ENCODE data around the gene PTH1R. TPM values are rescaled to one million over a fixed set of nuclear protein-coding genes. Genes with fewer than 3 reads are reported as not detected.

PTH1R gene
- total RNA-seq, 2 experiments from 2014 or later: not detected

DNA sequence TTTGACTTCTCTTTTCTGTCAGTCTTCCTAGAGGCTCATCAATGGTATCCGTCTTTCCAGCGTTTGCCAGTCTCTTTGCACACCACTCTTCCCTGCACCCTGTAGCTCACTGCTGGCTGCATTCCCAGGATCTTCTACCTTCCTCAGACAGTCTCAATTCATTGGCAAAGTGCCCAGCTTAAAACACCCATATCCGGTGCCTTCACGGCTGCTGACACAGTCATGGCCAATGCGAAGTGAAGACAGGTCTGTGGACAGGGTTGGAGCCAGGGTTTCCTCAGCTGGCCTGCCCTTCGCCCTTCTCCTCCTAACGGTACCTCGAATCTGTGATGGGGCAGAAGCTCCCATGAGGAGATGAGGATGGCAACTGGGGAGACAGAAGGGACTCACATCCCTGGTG lies 36.1 kb downstream of the PTH1R start:
- DNase-seq: no peak
- Mint-ChIP-seq H3K4me3 (no peak overlapping the region), H3K9me3 (no peaks in the 10 kb centered on the region), H3K36me3 (peaks cover 16% of the 10 kb centered on the region), H3K4me1 (ENCODE audit: low read depth) (peaks cover 32% of the 10 kb centered on the region), H3K27ac (no peak overlapping the region), H3K27me3 (no peaks in the 10 kb centered on the region)
- ChIA-PET CTCF (interaction anchor here (0.6 to 1.7 kb wide), 10 partner anchors 9 to 400 kb away, joined by 3 to 5 read pairs (median 4); no protein-coding TSS in a partner anchor), POLR2A (interaction anchor here (1.1 kb wide), 1 partner anchor 9 kb away, joined by 3 read pairs; no protein-coding TSS in a partner anchor)
- intact Hi-C loops (cut with micrococcal nuclease): no loop called here

DNA sequence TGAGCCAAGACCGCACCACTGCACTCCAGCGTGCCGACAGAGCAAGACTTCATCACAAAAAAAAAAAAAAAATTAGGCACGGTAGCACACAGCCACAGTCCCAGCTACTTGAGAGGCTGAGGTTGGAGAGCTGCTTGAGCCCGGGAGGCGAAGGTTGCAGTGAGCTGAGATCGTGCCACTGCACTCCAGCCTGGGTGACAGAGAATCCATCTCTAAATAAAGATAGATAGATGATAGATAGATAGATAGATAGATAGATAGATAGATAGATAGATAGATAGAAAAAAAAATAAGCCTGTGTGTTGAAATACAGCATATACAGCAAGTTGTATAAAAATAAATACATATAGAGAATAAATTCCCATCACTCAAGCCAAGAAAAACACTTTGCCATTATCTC lies 37.3 kb downstream of the PTH1R start:
- no peak for DNase-seq
- ChIA-PET POLR2A (interaction anchor here (1.7 kb wide), 1 partner anchor 33 kb away, joined by 7 read pairs; no protein-coding TSS in a partner anchor), CTCF (interaction anchor here (0.7 to 1.6 kb wide), 5 partner anchors 20 to 103 kb away, joined by 3 to 7 read pairs (median 3); no protein-coding TSS in a partner anchor)
- intact Hi-C loops (cut with micrococcal nuclease): no loop called here
- Mint-ChIP-seq H3K36me3 (peaks cover 25% of the 10 kb centered on the region), H3K9me3 (no peaks in the 10 kb centered on the region), H3K27ac (no peak overlapping the region), H3K4me3 (no peak overlapping the region), H3K4me1 (ENCODE audit: low read depth) (peaks cover 25% of the 10 kb centered on the region), H3K27me3 (no peaks in the 10 kb centered on the region)

DNA sequence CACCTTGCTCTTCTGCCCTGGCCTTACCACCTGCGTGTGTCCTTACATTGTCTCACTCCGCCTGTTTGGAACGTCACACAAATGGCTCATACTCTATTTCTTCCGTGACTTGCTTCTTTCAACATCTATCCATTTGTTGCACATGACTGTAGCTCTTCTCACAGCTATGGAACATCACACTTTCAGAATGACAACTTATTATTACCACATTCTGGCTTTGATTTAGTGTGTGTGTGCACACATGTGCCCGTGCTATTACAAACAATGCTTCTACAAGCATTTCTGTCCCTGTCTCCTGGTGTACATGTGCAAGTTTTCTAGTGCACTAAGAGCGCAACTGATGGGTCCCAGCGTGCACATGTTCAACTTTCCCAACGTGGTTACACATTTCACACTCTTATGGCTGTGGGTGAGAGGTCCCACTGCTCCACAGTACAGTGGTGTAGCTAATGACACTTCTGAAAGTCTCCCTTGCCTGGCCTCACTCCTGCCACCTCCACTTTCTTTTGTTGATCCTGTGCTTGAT lies 37.8 kb downstream of the PTH1R start:
- DNase-seq: peak; percentile 34
- ChIA-PET CTCF (interaction anchor here (0.9 to 1.6 kb wide), 5 partner anchors 20 to 210 kb away, joined by 3 to 7 read pairs (median 3); no protein-coding TSS in a partner anchor), POLR2A (interaction anchor here (0.6 to 1.7 kb wide), 3 partner anchors 32 to 464 kb away, joined by 3 to 7 read pairs (median 3); no protein-coding TSS in a partner anchor)
- intact Hi-C loops (cut with micrococcal nuclease): no loop called here
- Mint-ChIP-seq H3K27ac (no peak overlapping the region), H3K27me3 (no peaks in the 10 kb centered on the region), H3K4me1 (ENCODE audit: low read depth) (peaks cover 25% of the 10 kb centered on the region), H3K36me3 (peaks cover 30% of the 10 kb centered on the region), H3K9me3 (no peaks in the 10 kb centered on the region), H3K4me3 (no peak overlapping the region)

DNA sequence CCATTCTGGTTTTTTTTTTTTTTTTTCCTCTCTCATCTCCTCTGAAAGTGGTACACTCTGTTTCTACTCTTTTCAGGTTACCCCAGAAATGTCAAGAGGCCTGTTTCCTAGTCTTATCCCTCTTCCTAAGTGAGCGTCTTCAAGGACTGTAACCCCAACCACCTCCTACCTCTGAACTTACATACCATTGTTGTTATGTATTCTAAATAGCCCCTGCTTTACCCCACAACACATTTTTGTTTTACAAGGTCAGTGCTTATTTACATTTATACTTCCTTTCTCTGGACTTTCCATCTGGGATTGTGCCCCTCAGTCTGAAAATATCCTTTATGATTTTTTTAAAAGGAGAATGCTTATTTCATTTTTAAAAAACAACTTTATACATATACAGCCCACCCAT lies 38.8 kb downstream of the PTH1R start:
- H3K4me1 Mint-ChIP-seq (ENCODE audit: low read depth): peaks cover 25% of the 10 kb centered on the region
- no peaks in the 10 kb centered on the region for H3K9me3 Mint-ChIP-seq
- peaks cover 36% of the 10 kb centered on the region for H3K36me3 Mint-ChIP-seq
- no peak overlapping the region for H3K4me3 Mint-ChIP-seq
- no peak for DNase-seq
- no peaks in the 10 kb centered on the region for H3K27me3 Mint-ChIP-seq
- POLR2A ChIA-PET: no interaction called here
- intact Hi-C loops (cut with micrococcal nuclease): no loop called here
- CTCF ChIA-PET: interaction anchor here (1.1 to 1.6 kb wide), 3 partner anchors 21 to 211 kb away, joined by 3 read pairs; no protein-coding TSS in a partner anchor
- no peak overlapping the region for H3K27ac Mint-ChIP-seq

DNA sequence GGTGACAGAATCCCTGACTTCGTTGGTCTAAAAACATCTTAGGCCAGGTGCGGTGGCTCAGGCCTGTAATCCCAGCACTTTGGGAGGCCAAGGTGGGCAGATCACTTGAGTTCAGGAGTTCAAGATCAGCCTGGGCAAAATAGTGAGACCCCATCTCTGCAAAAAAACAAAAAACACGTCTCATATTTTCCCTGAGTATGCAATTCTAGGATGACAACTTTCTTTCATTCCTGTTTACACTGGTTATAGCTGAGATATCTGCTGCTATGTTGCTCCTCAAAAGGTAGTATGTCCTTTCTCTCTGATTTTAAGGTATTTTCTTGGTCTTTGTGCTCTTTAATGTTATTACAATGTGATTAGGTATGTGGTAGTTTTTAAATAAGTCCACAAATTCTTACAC lies 39.3 kb downstream of the PTH1R start:
- H3K36me3 Mint-ChIP-seq: peaks cover 38% of the 10 kb centered on the region
- no peak overlapping the region for H3K27ac Mint-ChIP-seq
- H3K27me3 Mint-ChIP-seq: no peaks in the 10 kb centered on the region

DNA sequence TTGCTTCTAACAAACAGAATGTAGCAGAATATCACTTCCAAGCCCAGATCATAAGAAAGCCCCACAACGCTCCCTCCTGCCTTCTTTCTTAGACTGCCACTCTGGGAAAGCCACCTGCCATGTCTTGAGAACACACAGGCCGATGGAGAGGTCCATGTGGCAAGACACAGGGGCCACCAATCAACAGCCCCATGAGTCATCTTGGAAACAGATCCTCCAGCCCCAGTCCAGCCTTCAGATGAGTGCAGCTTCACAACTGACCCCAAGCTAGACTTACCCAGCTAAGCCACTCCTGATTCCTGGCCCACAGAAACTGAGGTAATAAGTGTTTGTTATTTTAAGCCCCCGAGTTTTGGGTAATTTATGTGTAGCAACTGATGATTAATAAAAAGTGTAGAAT lies 39.7 kb downstream of the PTH1R start:
- Mint-ChIP-seq H3K9me3 (no peaks in the 10 kb centered on the region), H3K4me3 (no peak overlapping the region), H3K36me3 (peaks cover 38% of the 10 kb centered on the region), H3K4me1 (ENCODE audit: low read depth) (peaks cover 25% of the 10 kb centered on the region), H3K27me3 (no peaks in the 10 kb centered on the region), H3K27ac (no peak overlapping the region)
- POLR2A ChIA-PET: no interaction called here
- CTCF ChIA-PET: interaction anchor here (1.7 kb wide), 1 partner anchor 82 kb away, joined by 4 read pairs; no protein-coding TSS in a partner anchor
- DNase-seq: no peak
- intact Hi-C loops (cut with micrococcal nuclease): no loop called here

More for the DNA sequence above, 39.3 kb downstream of the PTH1R start:
- ChIA-PET POLR2A (no interaction called here), CTCF (no interaction called here)
- Mint-ChIP-seq H3K4me3 (no peak overlapping the region), H3K4me1 (ENCODE audit: low read depth) (peaks cover 25% of the 10 kb centered on the region), H3K9me3 (no peaks in the 10 kb centered on the region)
- intact Hi-C loops (cut with micrococcal nuclease): no loop called here
- no peak for DNase-seq

DNA sequence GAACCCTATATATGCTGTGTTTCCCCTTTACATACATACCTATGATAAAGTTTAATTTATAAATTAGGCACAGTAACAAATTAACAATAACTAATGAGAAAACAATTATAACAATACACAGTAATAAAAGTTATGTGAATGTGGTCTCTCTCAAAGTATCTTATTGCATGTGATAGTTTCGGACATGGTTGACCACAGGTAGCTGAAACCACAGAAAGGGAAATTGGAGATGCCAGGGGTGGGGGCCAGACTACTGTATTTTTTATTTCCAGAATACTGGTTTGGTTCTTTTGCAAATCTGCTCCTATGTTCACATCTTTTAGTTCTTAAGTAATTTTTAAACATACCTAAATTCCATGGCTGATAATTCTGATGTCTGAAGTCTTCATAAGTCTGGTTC lies 40.7 kb downstream of the PTH1R start:
- no peak overlapping the region for H3K4me3 Mint-ChIP-seq
- POLR2A ChIA-PET: no interaction called here
- intact Hi-C loops (cut with micrococcal nuclease): no loop called here
- no peaks in the 10 kb centered on the region for H3K9me3 Mint-ChIP-seq
- H3K4me1 Mint-ChIP-seq (ENCODE audit: low read depth): peaks cover 21% of the 10 kb centered on the region
- H3K27ac Mint-ChIP-seq: no peak overlapping the region
- H3K27me3 Mint-ChIP-seq: no peaks in the 10 kb centered on the region
- peaks cover 44% of the 10 kb centered on the region for H3K36me3 Mint-ChIP-seq
- DNase-seq: no peak
- CTCF ChIA-PET: interaction anchor here (0.9 to 2.7 kb wide), 5 partner anchors 9 to 213 kb away, joined by 3 to 10 read pairs (median 4); no protein-coding TSS in a partner anchor

DNA sequence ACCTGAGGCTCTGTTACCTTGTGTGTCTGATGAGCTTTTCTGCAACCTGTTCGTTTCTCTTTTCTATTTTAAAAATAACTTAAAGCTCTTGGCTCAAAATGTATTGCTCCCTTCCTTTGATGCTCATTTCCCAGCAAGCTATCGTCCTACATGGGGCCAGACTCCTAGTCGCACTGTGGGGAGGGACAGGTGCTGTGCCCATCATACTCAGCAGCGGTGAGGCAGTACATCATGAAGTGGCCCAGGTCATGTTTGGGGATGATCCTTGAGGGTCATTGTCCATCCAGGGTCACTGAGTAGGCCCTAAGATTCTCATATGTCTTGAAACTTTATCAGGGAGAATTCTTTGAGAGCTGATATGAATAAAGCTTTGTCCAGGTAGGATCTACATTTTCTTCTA lies 41.1 kb downstream of the PTH1R start:
- Mint-ChIP-seq H3K4me1 (ENCODE audit: low read depth) (peaks cover 19% of the 10 kb centered on the region), H3K27me3 (no peaks in the 10 kb centered on the region), H3K36me3 (peaks cover 47% of the 10 kb centered on the region), H3K9me3 (no peaks in the 10 kb centered on the region), H3K4me3 (no peak overlapping the region), H3K27ac (no peak overlapping the region)
- intact Hi-C loops (cut with micrococcal nuclease): no loop called here
- CTCF ChIA-PET: interaction anchor here (0.9 to 2.7 kb wide), 5 partner anchors 9 to 213 kb away, joined by 3 to 10 read pairs (median 4); no protein-coding TSS in a partner anchor
- DNase-seq: no peak
- POLR2A ChIA-PET: no interaction called here

DNA sequence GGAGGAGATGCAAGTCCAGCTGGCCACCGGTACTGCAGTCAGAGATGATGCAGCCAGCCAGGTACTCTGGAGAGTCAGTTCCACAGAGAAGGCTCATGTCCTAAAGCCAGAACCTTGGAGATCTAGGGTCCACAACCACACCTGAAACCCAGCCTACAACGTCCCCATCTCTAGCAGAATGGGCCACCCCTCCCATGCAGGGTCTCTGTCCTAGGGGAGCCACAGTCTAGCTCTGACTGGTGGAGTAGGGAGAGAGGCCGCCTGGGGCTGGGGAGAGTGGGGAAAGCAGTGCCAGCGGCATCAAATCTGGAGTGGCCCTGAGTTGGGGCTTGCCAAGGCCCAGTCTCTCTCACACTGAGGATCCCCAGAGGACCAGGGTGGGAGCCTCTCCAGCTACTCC lies 43.5 kb downstream of the PTH1R start:
- H3K36me3 Mint-ChIP-seq: peaks cover 54% of the 10 kb centered on the region
- ChIA-PET POLR2A (no interaction called here), CTCF (interaction anchor here (2.0 kb wide), 1 partner anchor 78 kb away, joined by 7 read pairs; no protein-coding TSS in a partner anchor)
- no peak overlapping the region for H3K27ac Mint-ChIP-seq
- H3K27me3 Mint-ChIP-seq: no peaks in the 10 kb centered on the region
- no peak overlapping the region for H3K4me3 Mint-ChIP-seq
- H3K4me1 Mint-ChIP-seq (ENCODE audit: low read depth): peaks cover 7% of the 10 kb centered on the region
- intact Hi-C loops (cut with micrococcal nuclease): loop anchor here (10.0 kb wide), 1 partner anchor 54 kb away; the partner anchor contains the start of genes CCDC12 and NBEAL2
- H3K9me3 Mint-ChIP-seq: no peaks in the 10 kb centered on the region
- DNase-seq: no peak

DNA sequence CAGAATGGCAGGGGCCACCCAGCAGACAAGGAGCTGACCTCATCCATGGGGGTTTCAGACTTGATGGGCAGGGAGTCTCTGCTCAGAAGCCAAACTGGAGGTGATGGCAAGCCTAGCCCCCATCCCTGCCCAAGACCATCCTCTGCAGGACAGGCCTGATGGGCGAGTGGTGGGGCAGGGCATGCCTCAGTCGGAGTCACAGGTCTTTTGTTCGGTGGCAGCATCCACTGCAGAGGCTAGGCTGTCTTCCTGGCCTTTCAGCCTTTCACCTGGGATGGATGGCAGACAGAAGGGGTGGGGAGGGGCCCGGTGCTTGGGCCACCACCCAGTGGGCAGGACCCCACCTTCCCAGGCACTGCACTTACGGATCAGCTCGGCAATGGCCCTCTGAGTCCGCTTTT lies 44.4 kb downstream of the PTH1R start:
- no peaks in the 10 kb centered on the region for H3K27me3 Mint-ChIP-seq
- H3K4me1 Mint-ChIP-seq (ENCODE audit: low read depth): peaks cover 11% of the 10 kb centered on the region
- H3K9me3 Mint-ChIP-seq: no peaks in the 10 kb centered on the region
- no peak overlapping the region for H3K27ac Mint-ChIP-seq
- ChIA-PET CTCF (interaction anchor here (0.7 to 2.0 kb wide), 2 partner anchors 12 to 77 kb away, joined by 3 to 7 read pairs; no protein-coding TSS in a partner anchor), POLR2A (no interaction called here)
- intact Hi-C loops (cut with micrococcal nuclease): loop anchor here (10.0 kb wide), 1 partner anchor 53 kb away; the partner anchor contains the start of genes CCDC12 and NBEAL2
- H3K4me3 Mint-ChIP-seq: no peak overlapping the region
- DNase-seq: no peak
- H3K36me3 Mint-ChIP-seq: peaks cover 52% of the 10 kb centered on the region

DNA sequence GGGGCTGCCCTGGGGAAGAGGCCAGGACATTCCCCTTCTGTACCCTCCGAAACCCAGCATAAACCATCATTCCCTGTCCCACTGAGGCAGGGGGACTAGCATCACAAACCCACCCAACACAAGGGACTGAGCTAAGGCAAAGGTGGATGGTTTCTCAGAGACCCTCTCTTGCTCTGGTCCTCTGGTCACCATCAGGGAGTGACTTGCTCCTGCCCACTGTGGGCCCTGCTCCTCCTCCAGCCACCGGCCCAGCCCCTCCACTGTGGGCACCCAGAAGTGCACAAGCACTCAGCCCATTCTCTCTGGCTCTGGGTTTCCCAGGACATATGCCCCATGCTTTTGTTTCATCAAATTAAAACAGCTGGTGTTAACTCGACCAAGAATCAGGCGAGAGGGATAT lies 44.9 kb downstream of the PTH1R start:
- H3K4me3 Mint-ChIP-seq: no peak overlapping the region
- no peaks in the 10 kb centered on the region for H3K27me3 Mint-ChIP-seq
- no peaks in the 10 kb centered on the region for H3K9me3 Mint-ChIP-seq
- peaks cover 17% of the 10 kb centered on the region for H3K4me1 Mint-ChIP-seq (ENCODE audit: low read depth)
- no peak overlapping the region for H3K27ac Mint-ChIP-seq
- DNase-seq: no peak
- ChIA-PET POLR2A (interaction anchor here (1.3 kb wide), 1 partner anchor 9 kb away, joined by 3 read pairs; no protein-coding TSS in a partner anchor), CTCF (interaction anchor here (0.7 to 2.3 kb wide), 9 partner anchors 10 to 458 kb away, joined by 3 to 22 read pairs (median 4); partner anchors contain the start of gene PTPN23)
- intact Hi-C loops (cut with micrococcal nuclease): loop anchor here (10.0 kb wide), 1 partner anchor 52 kb away; the partner anchor contains the start of genes CCDC12 and NBEAL2
- H3K36me3 Mint-ChIP-seq: peaks cover 52% of the 10 kb centered on the region

DNA sequence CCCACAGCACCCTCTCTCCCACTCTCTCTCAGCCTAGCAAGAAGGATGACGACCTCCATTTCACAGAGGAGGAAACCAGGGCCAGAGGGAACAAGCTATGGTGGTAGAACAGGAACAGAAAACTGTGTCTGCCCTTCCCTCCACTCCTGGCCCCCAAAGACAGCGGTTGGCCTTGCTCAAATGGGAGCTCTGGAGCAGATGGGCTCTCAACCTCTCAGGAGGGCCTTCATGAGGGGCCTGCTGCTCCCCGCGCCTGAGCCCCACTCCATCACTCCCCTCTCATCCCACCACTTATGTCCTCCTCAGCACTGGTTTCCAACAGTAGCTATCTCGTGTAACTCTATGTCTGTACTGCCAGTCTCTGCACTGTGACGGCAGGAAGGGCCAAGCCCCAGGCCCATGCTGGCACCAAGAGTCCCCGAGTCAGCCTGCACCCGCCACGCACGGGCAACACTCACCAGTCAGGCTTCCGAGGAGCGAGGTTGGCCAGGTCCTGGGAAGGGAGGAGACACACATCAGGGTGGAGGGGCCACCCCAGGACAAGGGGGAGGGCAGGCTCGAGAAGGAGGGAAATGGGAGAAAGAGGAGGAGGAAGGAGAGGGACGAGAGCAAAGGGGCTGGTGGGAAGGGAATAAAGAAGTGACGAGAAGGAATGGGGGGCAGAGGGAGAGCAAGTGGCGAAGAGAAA lies 45.5 kb downstream of the PTH1R start:
- ChIA-PET POLR2A (interaction anchor here (1.3 kb wide), 1 partner anchor 9 kb away, joined by 3 read pairs; no protein-coding TSS in a partner anchor), CTCF (interaction anchor here (0.7 to 2.3 kb wide), 20 partner anchors 9 to 457 kb away, joined by 3 to 22 read pairs (median 4); partner anchors contain the start of genes NBEAL2 and PTPN23)
- no peak for DNase-seq
- H3K4me1 Mint-ChIP-seq (ENCODE audit: low read depth): peaks cover 21% of the 10 kb centered on the region
- H3K27me3 Mint-ChIP-seq: no peaks in the 10 kb centered on the region
- H3K4me3 Mint-ChIP-seq: no peak overlapping the region
- H3K27ac Mint-ChIP-seq: peak overlapping the region; percentile 23
- intact Hi-C loops (cut with micrococcal nuclease): loop anchor here (1.0 to 10.0 kb wide), 2 partner anchors 52 to 75 kb away; partner anchors contain the start of genes CCDC12 and NBEAL2
- no peaks in the 10 kb centered on the region for H3K9me3 Mint-ChIP-seq
- peaks cover 46% of the 10 kb centered on the region for H3K36me3 Mint-ChIP-seq
